HepG2 (cell line): ENCODE measurements around the gene TEX14. TPM values are rescaled to one million over a fixed set of nuclear protein-coding genes. Genes with fewer than 3 reads are reported as not detected.
A peak's percentile ranks its signal among the peaks of the same experiment; 100 is the strongest.

Experiments
- AFF4 ChIP-seq: sonication (generic); formaldehyde crosslinking; IDR thresholded peaks from 2 replicates; pipeline ENCODE4 v1.4.0; 2020; ENCODE audit warnings: missing genetic modification reagents
- DDIT3 ChIP-seq: sonication (generic); formaldehyde crosslinking; IDR thresholded peaks from 2 replicates; pipeline ENCODE4 v1.4.0; 2020; ENCODE audit warnings: mild to moderate bottlenecking, missing genetic modification reagents
- FOXK2 ChIP-seq: fragments of 450-650 bp; IDR thresholded peaks from 2 replicates; pipeline ENCODE4 v1.6.1; 2016
- GMEB1 ChIP-seq: sonication (generic); formaldehyde crosslinking; IDR thresholded peaks from 2 replicates; pipeline ENCODE4 v1.5.1; 2020; ENCODE audit warnings: missing genetic modification reagents, mild to moderate bottlenecking, borderline replicate concordance
- IRF2 ChIP-seq: IDR thresholded peaks from 2 replicates; pipeline ENCODE4 v1.6.1; 2018; ENCODE audit warnings: missing genetic modification reagents, missing compliant biosample characterization
- PITX1 ChIP-seq: sonication (generic); formaldehyde crosslinking; IDR thresholded peaks from 2 replicates; pipeline ENCODE4 v1.5.1; 2020; ENCODE audit warnings: mild to moderate bottlenecking, missing genetic modification reagents
- RARG ChIP-seq: sonication (generic); formaldehyde crosslinking; IDR thresholded peaks from 2 replicates; pipeline ENCODE4 v1.4.0; 2020; ENCODE audit warnings: low read depth, mild to moderate bottlenecking, missing genetic modification reagents
- REL ChIP-seq: sonication (generic); formaldehyde crosslinking; conservative IDR thresholded peaks from 2 replicates; pipeline ENCODE4 v1.8.0; 2022; ENCODE audit warnings: mild to moderate bottlenecking, missing genetic modification reagents, moderate library complexity
- RFX1 ChIP-seq: fragments of 450-650 bp; IDR thresholded peaks from 2 replicates; pipeline ENCODE4 v1.6.1; 2017
- RNF2 ChIP-seq: fragments of 450-650 bp; conservative IDR thresholded peaks from 2 replicates; pipeline ENCODE4 v1.6.1; 2016; ENCODE audit warnings: low read depth
- SMAD9 ChIP-seq: sonication (generic); formaldehyde crosslinking; IDR thresholded peaks from 2 replicates; pipeline ENCODE4 v1.5.1; 2020; ENCODE audit warnings: mild to moderate bottlenecking, missing genetic modification reagents
- TEAD3 ChIP-seq: optimal IDR thresholded peaks from 2 replicates; pipeline ENCODE3; 2016; ENCODE audit warnings: borderline replicate concordance
- USF2 ChIP-seq, 2 experiments: sonication (generic) in 1 of 2; formaldehyde crosslinking in 1 of 2; IDR thresholded peaks; 2 replicates each; pipeline versions ENCODE4 v1.5.1 to v1.6.1; 2011 to 2020; ENCODE audit warnings: borderline replicate concordance in 1 of 2, low read depth in 1 of 2, low read length in 1 of 2, mild to moderate bottlenecking in 1 of 2, missing genetic modification reagents in 1 of 2, moderate library complexity in 1 of 2
- ZBTB38 ChIP-seq: sonication (generic); formaldehyde crosslinking; IDR thresholded peaks from 2 replicates; pipeline ENCODE4 v1.5.1; 2020; ENCODE audit warnings: mild to moderate bottlenecking, missing genetic modification reagents
- ZBTB7B ChIP-seq: sonication (generic); formaldehyde crosslinking; IDR thresholded peaks from 2 replicates; pipeline ENCODE4 v1.4.0; 2020; ENCODE audit warnings: missing genetic modification reagents
- ZNF12 ChIP-seq: sonication (generic); formaldehyde crosslinking; IDR thresholded peaks from 2 replicates; pipeline ENCODE4 v1.5.0; 2020; ENCODE audit warnings: missing genetic modification reagents
- ZNF333 ChIP-seq: sonication (generic); formaldehyde crosslinking; IDR thresholded peaks from 2 replicates; pipeline ENCODE4 v1.4.0; 2020; ENCODE audit warnings: mild to moderate bottlenecking, missing genetic modification reagents, borderline replicate concordance
- polyA plus RNA-seq, 8 experiments: library from polyadenylated mRNA; depleted of rRNA in 3 of 8; stranded (reverse) in 7 of 8; unstranded in 1 of 8; fragments of >200 nt; fragmentation: Illumina TruSeq in 4 of 8; extraction: Trizol in 4 of 8; gene quantifications; 2 replicates each; pipeline versions ENCODE4 v1.2.1 to v1.2.3, GENCODE V29; 2011 to 2016; ENCODE audit warnings: low read depth in 4 of 8, missing spikeins in 1 of 8, mixed read lengths in 1 of 8; ENCODE audit not compliant: insufficient read depth in 1 of 8
- total RNA-seq, 5 experiments: library from RNA; depleted of rRNA; stranded (reverse); fragments of >200 nt; fragmentation: Illumina TruSeq; extraction: Trizol; gene quantifications; 2 replicates each; pipeline ENCODE4 v1.2.3, GENCODE V29; 2016; ENCODE audit warnings: low read depth in 1 of 5
- TF ChIP-seq, protein P1 (sequence below): sonication (generic); formaldehyde crosslinking; IDR thresholded peaks from 2 replicates; pipeline ENCODE4 v1.8.1; 2023; ENCODE audit warnings: missing genetic modification reagents, mild to moderate bottlenecking, borderline replicate concordance
- TF ChIP-seq, protein P2 (sequence below): sonication (generic); formaldehyde crosslinking; IDR thresholded peaks from 2 replicates; pipeline ENCODE4 v1.5.0; 2020; ENCODE audit warnings: mild to moderate bottlenecking, missing genetic modification reagents, borderline replicate concordance

Gene TEX14
- total and polyA plus RNA-seq, 2 of the 13 experiments (the other 11 are each of a cell fraction or from before 2014, with no cell fraction given): 0.04 to 0.07 TPM

- peak; percentile 2 for TF ChIP-seq USF2 (IDR thresholded peaks at IDR 0.05; ENCODE audit: low read depth, low read length)
- TF ChIP-seq USF2 (CRISPR knock-in tag; IDR thresholded peaks at IDR 0.05; ENCODE audit: borderline replicate concordance): 0 out of 2 replicates have a peak, but pooled peaks have one; percentile 48
- TF ChIP-seq AFF4: no peak
- TF ChIP-seq PITX1 (CRISPR knock-in tag): 0 out of 2 replicates have a peak, but pooled peaks have one; percentile 50
- TF ChIP-seq, protein P1, sequence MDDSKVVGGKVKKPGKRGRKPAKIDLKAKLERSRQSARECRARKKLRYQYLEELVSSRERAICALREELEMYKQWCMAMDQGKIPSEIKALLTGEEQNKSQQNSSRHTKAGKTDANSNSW (CRISPR knock-in tag): no peak; the same call in 1 of the 2 replicates
- peak; percentile 76 for TF ChIP-seq ZBTB38 (CRISPR knock-in tag)
- no peak for TF ChIP-seq SMAD9 (CRISPR knock-in tag)
- peak; percentile 57; the same call in 1 of the 2 replicates for TF ChIP-seq RNF2
- TF ChIP-seq DDIT3 (CRISPR knock-in tag): no peak
- peak; percentile 10; the same call in 1 of the 2 replicates for TF ChIP-seq IRF2 (CRISPR knock-in tag)
- TF ChIP-seq ZNF12 (CRISPR knock-in tag): no peak; the same call in 1 of the 2 replicates
- TF ChIP-seq, protein P2, sequence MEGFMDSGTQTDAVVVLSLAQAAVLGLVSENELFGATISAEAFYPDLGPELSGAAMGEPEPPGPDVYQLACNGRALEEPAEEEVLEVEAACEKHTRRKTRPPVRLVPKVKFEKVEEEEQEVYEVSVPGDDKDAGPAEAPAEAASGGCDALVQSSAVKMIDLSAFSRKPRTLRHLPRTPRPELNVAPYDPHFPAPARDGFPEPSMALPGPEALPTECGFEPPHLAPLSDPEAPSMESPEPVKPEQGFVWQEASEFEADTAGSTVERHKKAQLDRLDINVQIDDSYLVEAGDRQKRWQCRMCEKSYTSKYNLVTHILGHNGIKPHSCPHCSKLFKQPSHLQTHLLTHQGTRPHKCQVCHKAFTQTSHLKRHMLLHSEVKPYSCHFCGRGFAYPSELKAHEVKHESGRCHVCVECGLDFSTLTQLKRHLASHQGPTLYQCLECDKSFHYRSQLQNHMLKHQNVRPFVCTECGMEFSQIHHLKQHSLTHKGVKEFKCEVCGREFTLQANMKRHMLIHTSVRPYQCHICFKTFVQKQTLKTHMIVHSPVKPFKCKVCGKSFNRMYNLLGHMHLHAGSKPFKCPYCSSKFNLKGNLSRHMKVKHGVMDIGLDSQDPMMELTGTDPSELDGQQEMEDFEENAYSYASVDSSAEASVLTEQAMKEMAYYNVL (CRISPR knock-in tag): 0 out of 2 replicates have a peak, but pooled peaks have one; percentile 73
- no peak for TF ChIP-seq RFX1
- TF ChIP-seq RARG (CRISPR knock-in tag): 0 out of 2 replicates have a peak, but pooled peaks have one; percentile 85
- no peak; the same call in 1 of the 2 replicates for TF ChIP-seq ZNF333 (CRISPR knock-in tag)
- TF ChIP-seq REL (CRISPR knock-in tag): no peak
- peak; percentile 45 for TF ChIP-seq TEAD3 (CRISPR knock-in tag)
- TF ChIP-seq FOXK2: no peak; the same call in 1 of the 2 replicates
- TF ChIP-seq GMEB1 (CRISPR knock-in tag): peak; percentile 91
- peak; percentile 50 for TF ChIP-seq ZBTB7B (CRISPR knock-in tag)
Observed at GRCh38 chr17:58517928-58518609, 173.8 kb downstream of the TEX14 start (continued).
